ENCODE measurements around the gene KIAA0513.

- TF ChIP-seq CTCF (IDR thresholded peaks at IDR 0.05 in 2 of 3, conservative IDR thresholded peaks at IDR 0.05 in 1 of 3; ENCODE audit: borderline replicate concordance in 1 of 3, insufficient read depth in 1 of 3, low read depth in 2 of 3, low read length in 2 of 3) (no peak), POLR2A (IDR thresholded peaks at IDR 0.05; ENCODE audit: borderline replicate concordance, extremely low read depth, insufficient read depth, insufficient read length) (no peak), MAX (IDR thresholded peaks at IDR 0.05) (no peak), SP1 (IDR thresholded peaks at IDR 0.05; ENCODE audit: low read depth) (no peak), POLR2AphosphoS5 (IDR thresholded peaks at IDR 0.05; ENCODE audit: low read depth, low read length) (no peak), ZNF274 (IDR thresholded peaks at IDR 0.05; ENCODE audit: low read depth, low read length) (no peak), JUND (IDR thresholded peaks at IDR 0.05) (no peak), YY1 (IDR thresholded peaks at IDR 0.05; ENCODE audit: extremely low read depth, insufficient replicate concordance, low read depth, low read length) (no peak), TCF7L2 (IDR thresholded peaks at IDR 0.05; ENCODE audit: borderline replicate concordance, extremely low read depth, insufficient read depth, insufficient read length) (no peak), SIN3A (IDR thresholded peaks at IDR 0.05; ENCODE audit: low read depth) (no peak)
- TF ChIP-seq, protein P1, sequence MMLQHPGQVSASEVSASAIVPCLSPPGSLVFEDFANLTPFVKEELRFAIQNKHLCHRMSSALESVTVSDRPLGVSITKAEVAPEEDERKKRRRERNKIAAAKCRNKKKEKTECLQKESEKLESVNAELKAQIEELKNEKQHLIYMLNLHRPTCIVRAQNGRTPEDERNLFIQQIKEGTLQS (IDR thresholded peaks at IDR 0.05) = no peak
Measured at GRCh38 chr16:85142771-85143211, 115.2 kb downstream of the KIAA0513 start.
